HL-60 (cell line): ENCODE data around the gene TMEM19.

Source experiments
- DNase-seq, 2 experiments: peaks; one replicate each; pipeline ENCODE4 v3.0.0-alpha.2; 2010 to 2020; ENCODE audit warnings: low read depth in 1 of 2, low spot score in 1 of 2
- H3K27ac ChIP-seq: fragments of 250-450 bp; sonication (Bioruptor Pico); replicated peaks from 2 replicates; pipeline ENCODE4 v1.5.1; 2020; ENCODE audit warnings: mild to moderate bottlenecking, moderate library complexity
- H3K27me3 ChIP-seq: fragments of 250-450 bp; sonication (Bioruptor Pico); 2 replicates; pipeline ENCODE4 v1.5.1; 2021; ENCODE audit warnings: mild to moderate bottlenecking, moderate library complexity; ENCODE audit not compliant: insufficient read depth, poor library complexity, severe bottlenecking
- H3K4me3 ChIP-seq: replicated peaks from 2 replicates; pipeline ENCODE4 v1.5.1; 2011; ENCODE audit warnings: mild to moderate bottlenecking, control low read depth, low read length; ENCODE audit not compliant: insufficient read depth
- GABPA ChIP-seq: IDR thresholded peaks from 2 replicates; pipeline ENCODE4 v1.6.1; 2012; ENCODE audit warnings: low read depth
- POLR2AphosphoS5 ChIP-seq: IDR thresholded peaks from 2 replicates; pipeline ENCODE4 v1.6.1; 2012; ENCODE audit warnings: low read depth
- SPI1 ChIP-seq: IDR thresholded peaks from 2 replicates; pipeline ENCODE4 v1.6.1; 2012; ENCODE audit warnings: low read depth, mild to moderate bottlenecking, borderline replicate concordance
- TF ChIP-seq, protein P1 (sequence below): IDR thresholded peaks from 2 replicates; pipeline ENCODE4 v1.6.1; 2012; ENCODE audit warnings: low read depth; ENCODE audit not compliant: insufficient replicate concordance
- TF ChIP-seq, protein P2 (sequence below): IDR thresholded peaks from one replicate; pipeline ENCODE4 v1.5.1; 2011; ENCODE audit warnings: low read length, control low read depth, inconsistent platforms; ENCODE audit not compliant: insufficient read depth

Gene TMEM19

DNA sequence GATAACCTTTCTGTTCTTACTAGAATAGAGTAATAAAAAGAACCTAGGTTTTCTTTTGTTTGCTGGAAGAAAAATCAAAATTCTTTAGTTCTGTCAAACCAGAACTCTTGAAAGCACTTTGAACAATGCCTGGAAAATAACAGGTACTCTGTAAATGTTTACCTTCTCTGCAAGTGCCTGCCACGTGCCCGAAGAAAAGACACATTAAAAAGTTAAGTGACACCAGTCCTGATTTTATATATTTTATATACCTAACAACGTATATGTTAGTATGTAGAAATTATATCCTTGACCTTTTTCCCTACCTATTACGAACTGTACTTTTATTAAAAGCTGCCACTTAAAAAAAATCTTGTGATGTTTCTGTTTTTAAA lies 20.8 kb upstream of the TMEM19 start:
- DNase-seq = no peak
- TF ChIP-seq, protein P1, sequence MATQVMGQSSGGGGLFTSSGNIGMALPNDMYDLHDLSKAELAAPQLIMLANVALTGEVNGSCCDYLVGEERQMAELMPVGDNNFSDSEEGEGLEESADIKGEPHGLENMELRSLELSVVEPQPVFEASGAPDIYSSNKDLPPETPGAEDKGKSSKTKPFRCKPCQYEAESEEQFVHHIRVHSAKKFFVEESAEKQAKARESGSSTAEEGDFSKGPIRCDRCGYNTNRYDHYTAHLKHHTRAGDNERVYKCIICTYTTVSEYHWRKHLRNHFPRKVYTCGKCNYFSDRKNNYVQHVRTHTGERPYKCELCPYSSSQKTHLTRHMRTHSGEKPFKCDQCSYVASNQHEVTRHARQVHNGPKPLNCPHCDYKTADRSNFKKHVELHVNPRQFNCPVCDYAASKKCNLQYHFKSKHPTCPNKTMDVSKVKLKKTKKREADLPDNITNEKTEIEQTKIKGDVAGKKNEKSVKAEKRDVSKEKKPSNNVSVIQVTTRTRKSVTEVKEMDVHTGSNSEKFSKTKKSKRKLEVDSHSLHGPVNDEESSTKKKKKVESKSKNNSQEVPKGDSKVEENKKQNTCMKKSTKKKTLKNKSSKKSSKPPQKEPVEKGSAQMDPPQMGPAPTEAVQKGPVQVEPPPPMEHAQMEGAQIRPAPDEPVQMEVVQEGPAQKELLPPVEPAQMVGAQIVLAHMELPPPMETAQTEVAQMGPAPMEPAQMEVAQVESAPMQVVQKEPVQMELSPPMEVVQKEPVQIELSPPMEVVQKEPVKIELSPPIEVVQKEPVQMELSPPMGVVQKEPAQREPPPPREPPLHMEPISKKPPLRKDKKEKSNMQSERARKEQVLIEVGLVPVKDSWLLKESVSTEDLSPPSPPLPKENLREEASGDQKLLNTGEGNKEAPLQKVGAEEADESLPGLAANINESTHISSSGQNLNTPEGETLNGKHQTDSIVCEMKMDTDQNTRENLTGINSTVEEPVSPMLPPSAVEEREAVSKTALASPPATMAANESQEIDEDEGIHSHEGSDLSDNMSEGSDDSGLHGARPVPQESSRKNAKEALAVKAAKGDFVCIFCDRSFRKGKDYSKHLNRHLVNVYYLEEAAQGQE = no peak
- Histone ChIP-seq H3K27ac (peak overlapping the region; percentile 94), H3K4me3 (peak overlapping the region; percentile 92), H3K27me3 (no peaks in the 10 kb centered on the region)

DNA sequence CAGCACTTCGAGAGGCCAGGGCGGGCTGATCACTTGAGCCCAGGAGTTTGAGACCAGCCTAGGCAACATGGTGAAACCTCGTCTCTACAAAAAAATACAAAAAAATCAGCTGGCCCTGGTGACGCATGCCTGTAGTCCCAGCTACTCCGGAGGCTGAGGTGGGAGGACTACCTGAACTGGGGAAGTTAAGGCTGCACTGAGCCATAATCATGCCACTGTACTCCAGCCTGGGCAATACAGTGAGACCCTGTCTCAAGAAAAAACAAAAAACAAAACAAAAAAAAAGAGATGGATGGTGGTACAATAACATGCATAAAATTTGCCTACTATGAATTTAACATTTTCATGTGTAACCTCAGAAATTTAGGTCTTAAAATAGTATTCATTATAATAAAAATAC lies 19.6 kb upstream of the TMEM19 start:
- H3K27me3 ChIP-seq = no peaks in the 10 kb centered on the region
- TF ChIP-seq, protein P1 = no peak
- TF ChIP-seq, protein P2, sequence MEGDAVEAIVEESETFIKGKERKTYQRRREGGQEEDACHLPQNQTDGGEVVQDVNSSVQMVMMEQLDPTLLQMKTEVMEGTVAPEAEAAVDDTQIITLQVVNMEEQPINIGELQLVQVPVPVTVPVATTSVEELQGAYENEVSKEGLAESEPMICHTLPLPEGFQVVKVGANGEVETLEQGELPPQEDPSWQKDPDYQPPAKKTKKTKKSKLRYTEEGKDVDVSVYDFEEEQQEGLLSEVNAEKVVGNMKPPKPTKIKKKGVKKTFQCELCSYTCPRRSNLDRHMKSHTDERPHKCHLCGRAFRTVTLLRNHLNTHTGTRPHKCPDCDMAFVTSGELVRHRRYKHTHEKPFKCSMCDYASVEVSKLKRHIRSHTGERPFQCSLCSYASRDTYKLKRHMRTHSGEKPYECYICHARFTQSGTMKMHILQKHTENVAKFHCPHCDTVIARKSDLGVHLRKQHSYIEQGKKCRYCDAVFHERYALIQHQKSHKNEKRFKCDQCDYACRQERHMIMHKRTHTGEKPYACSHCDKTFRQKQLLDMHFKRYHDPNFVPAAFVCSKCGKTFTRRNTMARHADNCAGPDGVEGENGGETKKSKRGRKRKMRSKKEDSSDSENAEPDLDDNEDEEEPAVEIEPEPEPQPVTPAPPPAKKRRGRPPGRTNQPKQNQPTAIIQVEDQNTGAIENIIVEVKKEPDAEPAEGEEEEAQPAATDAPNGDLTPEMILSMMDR = no peak
- no peak for TF ChIP-seq POLR2AphosphoS5
- no peak for TF ChIP-seq SPI1
- no peak for TF ChIP-seq GABPA
- no peak overlapping the region for H3K4me3 ChIP-seq
- no peak for DNase-seq
- no peak overlapping the region for H3K27ac ChIP-seq

DNA sequence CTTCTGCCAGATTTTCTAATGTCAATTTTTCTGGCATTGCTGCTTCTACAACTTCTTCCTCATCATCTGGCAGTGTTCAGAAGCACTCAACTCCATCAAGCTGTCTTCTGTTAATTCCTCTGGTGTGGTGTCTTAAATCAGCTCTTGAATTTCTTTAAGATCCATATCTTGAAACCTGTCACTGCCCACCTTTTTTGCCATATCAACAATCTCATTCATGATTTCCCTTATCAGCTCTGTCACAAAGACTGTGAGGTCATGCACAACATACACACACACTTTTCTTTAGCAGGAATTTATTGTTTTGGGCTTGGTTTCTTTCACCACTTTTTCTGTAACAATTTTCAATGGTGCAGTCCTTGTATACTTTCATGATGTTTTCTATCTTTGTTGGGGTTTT lies 14.6 kb upstream of the TMEM19 start:
- no peak for DNase-seq
- TF ChIP-seq, protein P2 = no peak
- TF ChIP-seq, protein P1 = no peak
- no peak for TF ChIP-seq GABPA
- no peak for TF ChIP-seq POLR2AphosphoS5
- no peak for TF ChIP-seq SPI1
- no peak overlapping the region for H3K4me3 ChIP-seq
- H3K27me3 ChIP-seq = no peaks in the 10 kb centered on the region
- no peak overlapping the region for H3K27ac ChIP-seq

DNA sequence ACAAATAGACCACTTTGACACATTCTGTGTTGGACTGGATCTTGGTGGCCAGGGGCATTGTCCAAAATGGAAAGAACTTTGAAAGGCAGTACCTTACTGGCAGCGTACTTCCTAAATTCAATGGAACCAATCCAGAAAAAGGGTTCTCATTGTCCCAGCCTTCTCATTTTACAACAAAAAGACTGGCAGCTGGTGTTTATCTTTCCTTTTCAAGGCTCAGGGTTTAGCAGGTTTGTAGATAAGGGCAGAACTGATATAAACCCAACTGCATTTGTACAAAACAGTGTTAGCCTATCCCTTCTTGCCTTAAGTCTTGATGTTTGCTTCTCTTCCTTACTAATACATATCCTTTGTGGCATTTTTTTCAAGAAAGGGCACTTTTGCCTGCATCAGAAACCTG lies 14.1 kb upstream of the TMEM19 start:
- TF ChIP-seq, protein P2 = no peak
- TF ChIP-seq, protein P1 = no peak
- TF ChIP-seq POLR2AphosphoS5 = no peak
- H3K27ac ChIP-seq = no peak overlapping the region
- no peaks in the 10 kb centered on the region for H3K27me3 ChIP-seq
- DNase-seq = no peak
- H3K4me3 ChIP-seq = no peak overlapping the region
